GM19455 (cell line): ENCODE results near the gene PDE7B.
"Not testable (repeated sequence)": the region's sequence is repeated elsewhere in the genome, so short reads cannot be mapped to it uniquely, and the experiment has no call there.

Source experiments
- ATAC-seq: cut with Tn5 transposase; IDR thresholded peaks from one replicate; pipeline ENCODE4 v1.9.1; 2021; ENCODE audit not compliant: unreplicated experiment

The PDE7B gene

DNA sequence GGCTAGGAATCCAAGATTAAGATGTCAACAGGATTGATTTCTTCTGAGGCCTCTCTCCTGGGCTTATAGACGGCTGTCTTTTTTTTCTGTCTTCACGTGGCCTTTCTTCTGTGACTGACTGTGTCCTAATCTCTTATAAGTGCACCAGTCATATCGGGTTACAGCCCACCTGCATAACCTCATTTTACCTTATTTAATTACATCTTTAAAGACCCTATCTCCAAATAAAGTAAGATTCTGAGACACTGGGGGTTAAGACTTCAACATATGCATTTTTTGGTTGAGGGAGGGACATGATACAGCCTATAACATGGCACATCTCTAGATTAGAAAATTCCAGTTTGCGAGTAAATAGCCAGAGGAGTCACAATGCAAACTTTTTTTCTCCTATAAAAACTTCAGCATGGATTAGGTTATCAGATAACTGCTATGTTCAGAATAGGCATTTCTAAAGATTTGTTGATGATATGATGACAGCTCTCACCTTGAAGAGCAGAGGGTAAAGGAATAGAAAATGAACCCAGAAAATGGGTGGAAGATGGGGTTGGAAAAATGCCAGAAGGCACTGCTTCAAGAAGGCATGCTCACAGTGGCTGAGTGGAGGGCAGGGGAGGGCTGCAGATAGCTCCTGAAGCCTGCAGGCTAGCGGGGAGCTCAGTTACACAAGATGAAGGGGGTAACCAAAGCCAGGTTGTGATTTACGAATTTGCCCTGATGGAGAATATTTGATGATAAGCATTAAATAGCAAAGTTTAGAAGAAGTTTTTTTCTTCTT is 8.7 kb upstream of the PDE7B start:
- ATAC-seq = no peak

GRCh38 chr6:135850882-135851281 is 619 bp upstream of the PDE7B start:
- ATAC-seq = no peak

GRCh38 chr6:135852746-135853145 is 1.2 kb downstream of the PDE7B start:
- ATAC-seq = no peak

GRCh38 chr6:135853227-135853626 is 1.7 kb downstream of the PDE7B start:
- no peak for ATAC-seq

GRCh38 chr6:135853986-135854385 is 2.5 kb downstream of the PDE7B start:
- ATAC-seq = no peak

GRCh38 chr6:135854799-135855198 is 3.3 kb downstream of the PDE7B start:
- no peak for ATAC-seq

- ATAC-seq = no peak
Observed at GRCh38 chr6:135858931-135859330, 7.4 kb downstream of the PDE7B start.

DNA sequence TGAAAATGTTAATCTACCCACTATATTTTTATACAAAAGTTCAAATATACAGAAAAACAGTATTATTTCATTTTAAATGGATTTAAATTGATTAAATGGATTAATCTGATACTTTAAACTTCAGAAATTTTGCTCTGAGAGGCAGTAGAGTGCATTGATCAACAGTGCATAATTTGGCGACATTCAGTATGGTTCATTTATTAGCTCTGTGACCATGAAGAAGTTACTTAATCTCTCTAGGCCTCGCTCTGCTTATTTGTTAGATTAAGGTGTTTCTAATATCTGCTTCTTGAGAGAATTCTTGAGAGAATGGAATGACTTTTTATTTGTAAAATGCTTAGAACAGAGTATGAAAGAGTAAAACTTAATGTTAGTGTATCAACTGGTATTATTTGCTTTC is 8.9 kb downstream of the PDE7B start:
- no peak for ATAC-seq

DNA sequence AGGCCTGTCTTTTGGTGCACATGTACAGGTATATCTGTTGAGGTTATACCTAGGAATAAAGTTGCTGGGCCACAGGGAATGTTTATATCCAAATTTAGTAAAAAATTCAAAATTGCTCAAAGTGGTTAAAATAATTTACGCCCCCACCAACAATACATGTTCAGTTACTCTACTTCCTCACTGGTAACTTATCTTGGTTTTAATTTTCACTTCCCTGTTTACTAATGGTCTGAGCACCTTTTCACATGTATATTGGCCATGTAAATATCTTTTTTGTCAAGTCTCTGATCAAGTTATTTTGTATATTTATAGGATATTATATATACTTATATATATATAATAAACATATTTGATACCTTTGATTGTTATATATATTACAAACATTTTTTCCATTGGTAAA is 9.7 kb downstream of the PDE7B start:
- no peak for ATAC-seq

- not testable (repeated sequence) for ATAC-seq
Observed at GRCh38 chr6:135864929-135865328, 13.4 kb downstream of the PDE7B start.

GRCh38 chr6:135866445-135867123 is 15.1 kb downstream of the PDE7B start:
- ATAC-seq = no peak

DNA sequence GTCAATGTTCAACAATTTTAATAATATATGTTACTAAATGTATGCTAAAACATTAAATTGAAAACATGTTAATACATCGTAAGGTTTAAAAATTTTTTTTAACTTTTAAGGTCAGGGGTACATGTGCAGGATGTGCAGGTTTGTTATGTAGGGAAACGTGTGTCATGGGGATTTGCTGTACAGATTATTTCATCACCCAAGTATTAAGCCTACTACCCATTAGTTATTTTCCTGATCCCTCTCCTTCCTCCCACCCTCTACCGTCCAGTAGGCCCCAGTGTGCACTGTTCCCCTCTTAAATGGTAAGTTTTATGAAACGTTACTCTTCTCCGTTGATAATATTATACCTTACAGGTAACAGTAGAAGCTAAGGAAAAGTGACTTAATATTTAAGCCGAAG is 15.8 kb downstream of the PDE7B start:
- ATAC-seq = no peak

DNA sequence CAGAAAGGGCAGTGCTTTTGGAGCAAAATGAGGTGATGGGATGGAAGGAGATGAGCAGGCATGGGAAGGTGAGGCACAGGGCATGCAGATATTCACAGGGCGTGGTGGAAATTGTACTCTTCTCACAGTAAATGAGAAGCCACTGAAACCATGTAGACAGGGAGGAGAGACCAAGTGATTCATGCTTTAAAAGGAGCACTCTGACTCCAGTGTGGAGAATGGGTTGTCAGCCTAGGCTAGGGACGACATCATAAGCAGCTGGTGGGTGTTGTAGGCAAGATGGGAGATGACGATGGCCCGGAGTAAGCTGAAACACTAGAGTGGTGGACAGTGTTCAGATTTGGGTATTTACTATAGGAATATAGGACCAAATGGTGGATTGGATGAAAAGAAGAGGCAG is 18.4 kb downstream of the PDE7B start:
- no peak for ATAC-seq

DNA sequence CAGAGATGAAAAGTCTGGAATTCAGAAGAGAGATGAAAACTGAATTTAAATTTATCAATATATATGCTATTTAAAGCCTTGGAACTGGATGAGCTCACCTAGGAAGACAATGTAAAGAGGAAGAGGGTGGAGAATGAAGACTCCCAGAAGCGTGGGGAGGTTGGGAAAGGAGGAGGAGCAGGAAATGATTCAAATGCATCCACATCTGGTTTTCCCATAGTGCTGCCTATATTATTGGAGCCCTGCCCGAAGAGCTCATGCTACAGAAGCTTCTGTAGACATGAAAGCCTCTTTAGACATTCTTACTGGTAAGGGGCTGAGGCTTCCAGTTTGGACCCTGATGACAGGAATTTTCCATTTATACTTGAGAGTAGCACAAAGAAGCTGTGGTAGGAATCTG is 19.2 kb downstream of the PDE7B start:
- ATAC-seq = no peak

DNA sequence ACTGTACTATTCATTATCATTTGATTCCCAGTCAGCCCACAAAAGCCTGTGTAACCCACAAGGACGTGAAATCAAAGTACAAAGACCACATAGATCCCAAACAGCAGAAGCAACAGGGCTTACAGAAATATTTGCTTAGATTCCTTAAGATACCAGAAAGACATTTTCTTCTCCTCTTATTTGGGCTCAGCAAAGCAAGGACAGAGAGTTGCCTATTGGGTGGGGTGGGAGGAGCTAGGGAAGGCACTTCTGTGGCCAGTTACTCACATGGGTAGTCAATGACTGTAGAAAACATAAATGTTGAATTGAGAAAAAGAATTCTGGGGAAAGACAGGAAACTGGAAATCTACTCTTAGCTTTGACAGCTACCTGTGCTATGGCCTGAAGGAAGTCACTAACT is 19.8 kb downstream of the PDE7B start:
- no peak for ATAC-seq

DNA sequence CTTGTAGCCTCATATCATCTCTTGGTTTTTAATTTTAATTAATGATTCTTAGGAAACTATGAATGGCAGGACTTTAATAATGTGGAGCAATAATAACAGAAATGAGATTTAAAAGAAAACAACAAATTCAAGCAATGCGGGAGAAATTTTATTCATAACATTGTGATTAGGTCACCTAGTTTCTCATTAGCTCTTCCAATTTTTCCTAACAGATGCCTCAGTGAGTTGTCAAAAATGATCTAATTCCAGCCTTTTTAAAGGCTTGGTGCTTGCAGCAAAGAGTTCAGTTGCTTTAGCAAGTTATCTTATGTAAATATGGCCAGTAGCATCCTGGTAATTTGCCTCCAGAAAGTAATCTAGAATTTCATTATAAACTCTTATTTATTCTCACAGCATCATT is 20.4 kb downstream of the PDE7B start:
- ATAC-seq = no peak

- no peak for ATAC-seq
Observed at GRCh38 chr6:135875446-135875845, 23.9 kb downstream of the PDE7B start.

GRCh38 chr6:135876058-135876457 is 24.6 kb downstream of the PDE7B start:
- ATAC-seq = no peak

- ATAC-seq = no peak
Observed at GRCh38 chr6:135877666-135878065, 26.2 kb downstream of the PDE7B start.

DNA sequence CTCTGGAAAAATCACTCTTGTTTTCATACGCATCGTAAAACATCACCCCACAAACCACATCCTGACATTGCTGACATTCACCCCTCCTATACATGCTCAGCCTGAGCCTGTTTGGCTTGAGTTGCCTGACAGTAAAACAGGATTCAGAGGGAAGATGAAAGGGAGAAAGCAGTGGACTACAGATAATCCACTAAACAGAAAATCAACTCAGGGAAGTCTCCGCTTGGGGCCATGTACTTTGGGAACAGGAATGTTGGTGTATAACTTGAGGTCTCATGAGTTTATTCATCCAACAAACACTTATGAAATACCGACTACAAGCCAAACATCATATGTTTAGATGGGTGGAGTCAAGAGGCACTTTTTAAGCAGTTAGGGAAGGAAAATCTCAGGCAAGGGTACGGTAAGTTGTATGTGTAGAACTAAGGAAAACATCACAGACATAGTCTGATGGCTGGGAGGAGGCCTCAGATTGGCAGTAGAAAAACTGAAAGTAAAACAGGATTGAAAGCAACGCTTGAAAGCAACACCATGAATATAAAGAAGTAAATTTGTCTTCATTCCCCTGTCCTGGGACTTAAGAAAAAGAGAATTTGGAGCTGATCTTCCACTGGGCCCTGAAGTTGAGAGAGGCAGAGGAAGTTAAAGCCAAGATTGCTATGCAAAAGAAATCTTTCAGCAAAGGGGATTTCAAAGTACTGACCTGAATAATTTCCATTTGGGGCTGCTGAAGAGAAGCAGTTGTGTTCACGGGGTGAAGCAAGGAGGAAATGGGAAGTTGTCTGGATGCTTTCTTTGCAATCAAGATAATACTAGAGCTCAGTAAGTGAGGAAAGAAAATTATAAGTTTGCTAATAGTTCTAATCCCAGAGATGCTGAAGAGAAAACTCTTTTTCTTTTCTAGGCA is 28.8 kb downstream of the PDE7B start:
- peak; percentile 89 for ATAC-seq

GRCh38 chr6:135883045-135883444 is 31.5 kb downstream of the PDE7B start:
- no peak for ATAC-seq

GRCh38 chr6:135883536-135883935 is 32.0 kb downstream of the PDE7B start:
- ATAC-seq = no peak
